ENCODE results near the gene TEX53. TPM values are rescaled to one million over a fixed set of nuclear protein-coding genes. Genes with fewer than 3 reads are reported as not detected.

TEX53 gene
- total RNA-seq, 3 donors from 2014 or later: not detected

- intact Hi-C loops (cut with DNase I, micrococcal nuclease): loop anchor here in 1 of 2 donors (2.0 to 10.0 kb wide), 2 partner anchors 234 to 334 kb away; no protein-coding TSS in a partner anchor
- no peak for ATAC-seq
These were observed 22.8 kb upstream of the TEX53 start for GRCh38 chr9:114680259-114681001.

GRCh38 chr9:114678795-114679194 lies 21.2 kb upstream of the TEX53 start:
- no peaks in the 10 kb centered on the region for H3K4me1 ChIP-seq (ENCODE audit: low read depth)
- intact Hi-C loops (cut with DNase I, micrococcal nuclease): loop anchor here in 1 of 2 donors (5.0 kb wide), 1 partner anchor 339 kb away; no protein-coding TSS in a partner anchor
- DNase-seq: no peak
- no peaks in the 10 kb centered on the region for H3K36me3 ChIP-seq (ENCODE audit: low read depth)
- no peaks in the 10 kb centered on the region for H3K9me3 ChIP-seq
- H3K4me3 ChIP-seq: no peak overlapping the region
- ATAC-seq: no peak
- no peak for TF ChIP-seq CTCF (IDR thresholded peaks at IDR 0.05)

More at GRCh38 chr9:114680259-114681001, 22.8 kb upstream of the TEX53 start:
- Histone ChIP-seq H3K4me3 (no peak overlapping the region), H3K36me3 (ENCODE audit: low read depth) (no peaks in the 10 kb centered on the region), H3K9me3 (no peaks in the 10 kb centered on the region), H3K4me1 (ENCODE audit: low read depth) (no peaks in the 10 kb centered on the region)
- TF ChIP-seq CTCF (IDR thresholded peaks at IDR 0.05): no peak
- DNase-seq: no peak

GRCh38 chr9:114678130-114678529 lies 20.5 kb upstream of the TEX53 start:
- no peak for TF ChIP-seq CTCF (IDR thresholded peaks at IDR 0.05)
- ATAC-seq: no peak
- Histone ChIP-seq H3K4me3 (no peak overlapping the region), H3K9me3 (no peaks in the 10 kb centered on the region), H3K4me1 (ENCODE audit: low read depth) (no peaks in the 10 kb centered on the region), H3K36me3 (ENCODE audit: low read depth) (no peaks in the 10 kb centered on the region)
- intact Hi-C loops (cut with DNase I, micrococcal nuclease): loop anchor here in 1 of 2 donors (5.0 kb wide), 1 partner anchor 339 kb away; no protein-coding TSS in a partner anchor
- DNase-seq: no peak

- DNase-seq (peak in 1 of 3 donors; percentile 30), ATAC-seq (no peak)
- Histone ChIP-seq H3K36me3 (ENCODE audit: low read depth) (no peaks in the 10 kb centered on the region), H3K4me1 (ENCODE audit: low read depth) (no peaks in the 10 kb centered on the region), H3K9me3 (no peaks in the 10 kb centered on the region), H3K4me3 (no peak overlapping the region)
- intact Hi-C loops (cut with DNase I, micrococcal nuclease): loop anchor here in 1 of 2 donors (5.0 kb wide), 1 partner anchor 340 kb away; no protein-coding TSS in a partner anchor
- TF ChIP-seq CTCF (IDR thresholded peaks at IDR 0.05): no peak
These were observed 19.8 kb upstream of the TEX53 start for GRCh38 chr9:114677418-114677817.

GRCh38 chr9:114676901-114677300 lies 19.3 kb upstream of the TEX53 start:
- DNase-seq: no peak
- Histone ChIP-seq H3K4me3 (no peak overlapping the region), H3K9me3 (no peaks in the 10 kb centered on the region), H3K4me1 (ENCODE audit: low read depth) (no peaks in the 10 kb centered on the region), H3K36me3 (ENCODE audit: low read depth) (no peaks in the 10 kb centered on the region)
- intact Hi-C loops (cut with DNase I, micrococcal nuclease): loop anchor here in 1 of 2 donors (5.0 kb wide), 1 partner anchor 340 kb away; no protein-coding TSS in a partner anchor
- no peak for ATAC-seq
- TF ChIP-seq CTCF (IDR thresholded peaks at IDR 0.05): no peak
